ENCODE measurements around the gene IFT43.

The IFT43 gene

GRCh38 chr14:76106188-76106587, 120.6 kb downstream of the IFT43 start:
- TF ChIP-seq CTCF (conservative IDR thresholded peaks at IDR 0.05) (no peak), ZFX (IDR thresholded peaks at IDR 0.05) (no peak)
- no peak overlapping the region for H3K27ac ChIP-seq

- no peak for TF ChIP-seq CTCF (conservative IDR thresholded peaks at IDR 0.05)
- no peak for TF ChIP-seq ZFX (IDR thresholded peaks at IDR 0.05)
- no peak overlapping the region for H3K27ac ChIP-seq
Measured at GRCh38 chr14:76109087-76109880, 123.7 kb downstream of the IFT43 start.

GRCh38 chr14:76112889-76113624, 127.5 kb downstream of the IFT43 start:
- TF ChIP-seq ZFX (IDR thresholded peaks at IDR 0.05): no peak
- TF ChIP-seq CTCF (conservative IDR thresholded peaks at IDR 0.05): no peak
- H3K27ac ChIP-seq: no peak overlapping the region

GRCh38 chr14:76113691-76114090, 128.1 kb downstream of the IFT43 start:
- H3K27ac ChIP-seq: no peak overlapping the region
- TF ChIP-seq ZFX (IDR thresholded peaks at IDR 0.05) (no peak), CTCF (conservative IDR thresholded peaks at IDR 0.05) (no peak)

GRCh38 chr14:76115010-76115422, 129.5 kb downstream of the IFT43 start:
- TF ChIP-seq CTCF (conservative IDR thresholded peaks at IDR 0.05) (no peak), ZFX (IDR thresholded peaks at IDR 0.05) (no peak)
- H3K27ac ChIP-seq: no peak overlapping the region

- no peak for TF ChIP-seq CTCF (conservative IDR thresholded peaks at IDR 0.05)
- TF ChIP-seq ZFX (IDR thresholded peaks at IDR 0.05): no peak
- H3K27ac ChIP-seq: no peak overlapping the region
Measured at GRCh38 chr14:76117789-76118484, 132.4 kb downstream of the IFT43 start.

GRCh38 chr14:76118594-76118993, 133.0 kb downstream of the IFT43 start:
- H3K27ac ChIP-seq: no peak overlapping the region
- TF ChIP-seq CTCF (conservative IDR thresholded peaks at IDR 0.05): no peak
- TF ChIP-seq ZFX (IDR thresholded peaks at IDR 0.05): no peak
